HEK293T (cell line): ENCODE measurements around the gene KCNQ1.

ENCODE experiments used
- BHLHE40 ChIP-seq: fragments of 450-650 bp; IDR thresholded peaks from 2 replicates; pipeline ENCODE4 v1.6.1; 2016; ENCODE audit warnings: mild to moderate bottlenecking, moderate library complexity, borderline replicate concordance
- HDGF ChIP-seq: fragments of 450-650 bp; IDR thresholded peaks from 2 replicates; pipeline ENCODE4 v1.6.1; 2017; ENCODE audit warnings: antibody characterized with exemption, borderline replicate concordance
- LEF1 ChIP-seq: fragments of 450-650 bp; IDR thresholded peaks from 2 replicates; pipeline ENCODE4 v1.6.1; 2017; ENCODE audit warnings: mild to moderate bottlenecking, borderline replicate concordance
- SUZ12 ChIP-seq: fragments of 450-650 bp; IDR thresholded peaks from 2 replicates; pipeline ENCODE4 v1.6.1; 2016; ENCODE audit warnings: mild to moderate bottlenecking
- TARDBP ChIP-seq: fragments of 450-650 bp; IDR thresholded peaks from 2 replicates; pipeline ENCODE4 v1.6.1; 2016
- ZNF384 ChIP-seq: fragments of 450-650 bp; IDR thresholded peaks from 2 replicates; pipeline ENCODE4 v1.6.1; 2016

DNA sequence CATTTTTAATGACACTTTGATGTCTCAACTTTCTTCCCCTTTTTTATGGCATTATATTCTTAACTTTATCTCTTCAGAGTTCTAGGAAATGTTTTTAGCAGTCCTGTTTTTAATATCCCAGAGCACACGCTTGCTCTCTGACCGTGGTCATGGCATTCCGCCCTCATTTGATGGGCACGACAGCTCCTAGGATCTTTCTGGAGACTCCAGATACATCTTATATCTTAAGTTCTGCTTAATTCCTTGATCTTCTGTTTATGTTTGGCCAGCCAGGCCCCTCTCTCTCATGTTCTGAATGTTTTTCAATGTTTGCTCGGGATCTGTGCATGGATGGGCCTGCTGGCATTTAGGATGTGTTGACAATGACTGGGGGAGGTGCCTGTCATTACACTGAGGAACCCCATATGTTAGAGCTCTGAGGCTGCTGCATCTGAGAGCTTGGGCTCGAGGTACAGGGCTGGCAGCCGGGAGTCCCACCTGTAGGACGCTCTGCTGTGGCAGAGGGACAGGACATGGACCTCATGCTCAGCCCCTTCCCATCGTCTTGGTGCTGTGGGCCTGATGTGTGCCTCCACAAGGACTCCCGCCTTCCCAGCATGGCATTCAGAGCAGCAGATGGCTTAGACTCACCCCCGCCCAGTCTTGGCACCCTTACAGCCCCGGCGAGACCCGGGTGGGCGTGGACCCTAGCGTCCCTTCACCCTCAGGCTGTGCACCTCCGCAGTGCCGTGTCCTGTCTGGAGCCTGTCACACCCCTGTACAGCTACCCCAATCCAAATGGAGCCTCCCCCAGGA, 365.8 kb downstream of the KCNQ1 start:
- TF ChIP-seq LEF1 (no peak), ZNF384 (no peak), BHLHE40 (no peak), TARDBP (no peak), SUZ12 (no peak), HDGF (no peak)
